HG03064 (cell line): ENCODE results near the gene PCDHB9.
"Not testable (repeated sequence)": the region's sequence is repeated elsewhere in the genome, so short reads cannot be mapped to it uniquely, and the experiment has no call there.

Source experiments
- ATAC-seq: cut with Tn5 transposase; IDR thresholded peaks from one replicate; pipeline ENCODE4 v1.9.1; 2021; ENCODE audit warnings: low read depth; ENCODE audit not compliant: unreplicated experiment

Gene PCDHB9

GRCh38 chr5:141186897-141187512 lies at the start of gene PCDHB9:
TSS of gene PCDHB9 (plus strand) at chr5:141187161. CDS start at chr5:141187319, 158 bp downstream.
- ATAC-seq = no peak

- ATAC-seq = not testable (repeated sequence)
Observed at GRCh38 chr5:141137346-141137745, 49.6 kb upstream of the PCDHB9 start.

GRCh38 chr5:141149812-141150211 lies 37.1 kb upstream of the PCDHB9 start, which contains the start of gene PCDHB6:
TSS of gene PCDHB6 (plus strand) at chr5:141150057. CDS start at chr5:141150258, 201 bp downstream.
- ATAC-seq = no peak

GRCh38 chr5:141150224-141150992 lies 36.6 kb upstream of the PCDHB9 start:
- no peak for ATAC-seq

GRCh38 chr5:141150993-141151325 lies 36.0 kb upstream of the PCDHB9 start:
- ATAC-seq = no peak

GRCh38 chr5:141151632-141152031 lies 35.3 kb upstream of the PCDHB9 start:
- not testable (repeated sequence) for ATAC-seq

- ATAC-seq = not testable (repeated sequence)
Observed at GRCh38 chr5:141152096-141152495, 34.9 kb upstream of the PCDHB9 start.

GRCh38 chr5:141155540-141156374 lies 31.2 kb upstream of the PCDHB9 start:
- ATAC-seq = no peak

- not testable (repeated sequence) for ATAC-seq
Observed at GRCh38 chr5:141157356-141157755, 29.6 kb upstream of the PCDHB9 start.

GRCh38 chr5:141157901-141158300 lies 29.1 kb upstream of the PCDHB9 start:
- ATAC-seq = not testable (repeated sequence)

- ATAC-seq = no peak
Observed at GRCh38 chr5:141172381-141173204, 14.4 kb upstream of the PCDHB9 start, which contains the start of gene PCDHB7. TSS of gene PCDHB7 (plus strand) at chr5:141172644. CDS start at chr5:141172836, 192 bp downstream.

GRCh38 chr5:141174291-141175104 lies 12.5 kb upstream of the PCDHB9 start:
- not testable (repeated sequence) for ATAC-seq

- no peak for ATAC-seq
Observed at GRCh38 chr5:141175933-141176332, 11.0 kb upstream of the PCDHB9 start.

GRCh38 chr5:141177577-141178191 lies 9.3 kb upstream of the PCDHB9 start, which contains the start of gene PCDHB8:
TSS of gene PCDHB8 (plus strand) at chr5:141177790. CDS start at chr5:141178035, 245 bp downstream.
- ATAC-seq = not testable (repeated sequence)

GRCh38 chr5:141179371-141179770 lies 7.6 kb upstream of the PCDHB9 start:
- not testable (repeated sequence) for ATAC-seq

GRCh38 chr5:141179876-141180275 lies 7.1 kb upstream of the PCDHB9 start:
- not testable (repeated sequence) for ATAC-seq

GRCh38 chr5:141180313-141180712 lies 6.6 kb upstream of the PCDHB9 start:
- ATAC-seq = no peak

GRCh38 chr5:141182248-141182647 lies 4.7 kb upstream of the PCDHB9 start, which contains the start of gene PCDHB16:
TSS of gene PCDHB16 (plus strand) at chr5:141182387. CDS start at chr5:141182560, 173 bp downstream.
- ATAC-seq = no peak
